ENCODE results near the gene SNX1.
"Not testable (repeated sequence)": the region's sequence is repeated elsewhere in the genome, so short reads cannot be mapped to it uniquely, and the experiment has no call there.

Gene SNX1

GRCh38 chr15:64110950-64111678 lies 15.3 kb downstream of the SNX1 start:
- no peak for DNase-seq (ENCODE audit: low read depth, low spot score)
- H3K27ac ChIP-seq = no peak overlapping the region

DNA sequence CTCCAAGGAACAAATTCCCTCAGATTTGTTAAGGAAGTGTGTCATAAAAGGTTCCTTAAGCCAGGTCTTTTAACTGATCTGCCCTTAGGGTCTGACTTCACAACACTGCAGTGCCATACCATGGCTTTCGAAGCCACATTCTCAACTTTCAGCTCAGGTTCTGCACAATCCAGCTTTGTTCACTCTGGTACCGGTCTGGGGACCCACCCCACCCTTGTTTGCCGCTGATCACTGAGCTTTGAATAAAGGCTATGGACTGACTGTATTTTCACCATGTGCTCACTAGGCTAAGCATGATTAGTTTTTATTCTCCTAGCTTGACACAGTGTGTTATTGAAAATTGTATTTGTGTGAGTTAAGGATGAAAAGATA lies 15.9 kb downstream of the SNX1 start:
- no peak overlapping the region for H3K27ac ChIP-seq
- DNase-seq (ENCODE audit: low read depth, low spot score) = no peak

GRCh38 chr15:64112073-64112772 lies 16.4 kb downstream of the SNX1 start:
- no peak for DNase-seq (ENCODE audit: low read depth, low spot score)
- H3K27ac ChIP-seq = peak overlapping the region; percentile 10

- no peak for DNase-seq (ENCODE audit: low read depth, low spot score)
- H3K27ac ChIP-seq = peak overlapping the region; percentile 10
These were observed 17.1 kb downstream of the SNX1 start for GRCh38 chr15:64112904-64113303.

- DNase-seq (ENCODE audit: low read depth, low spot score) = no peak
- H3K27ac ChIP-seq = no peak overlapping the region
These were observed 22.1 kb downstream of the SNX1 start for GRCh38 chr15:64117759-64118487.

- DNase-seq (ENCODE audit: low read depth, low spot score); H3K27ac ChIP-seq: not testable (repeated sequence)
These were observed 24.5 kb downstream of the SNX1 start for GRCh38 chr15:64120322-64120721.

DNA sequence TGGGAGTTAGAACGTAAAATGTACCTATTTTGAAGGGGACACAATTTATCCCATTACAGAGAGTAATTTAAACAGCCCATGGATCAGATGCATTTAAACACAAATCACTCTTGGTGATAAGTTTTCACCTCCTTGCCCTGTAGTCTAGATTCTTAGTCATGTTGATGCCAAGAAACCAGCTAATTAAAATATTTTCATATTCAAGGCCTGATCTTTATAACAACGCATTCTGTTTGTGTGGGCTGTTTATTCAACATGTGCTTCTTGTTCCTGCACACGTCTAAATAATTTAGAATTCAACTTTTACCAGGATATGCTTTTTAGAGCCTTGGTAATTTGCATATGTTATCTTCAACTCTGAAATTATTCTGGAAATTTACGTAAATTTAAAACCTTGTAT lies 25.8 kb downstream of the SNX1 start:
- DNase-seq (ENCODE audit: low read depth, low spot score) = no peak

GRCh38 chr15:64122444-64122843 lies 26.7 kb downstream of the SNX1 start:
- DNase-seq (ENCODE audit: low read depth, low spot score) = no peak
- H3K27ac ChIP-seq = no peak overlapping the region

More for the DNA sequence above, 25.8 kb downstream of the SNX1 start:
- H3K27ac ChIP-seq = no peak overlapping the region

- no peak for DNase-seq (ENCODE audit: low read depth, low spot score)
- no peak overlapping the region for H3K27ac ChIP-seq
These were observed 27.2 kb downstream of the SNX1 start for GRCh38 chr15:64122936-64123351.

GRCh38 chr15:64125978-64126377 lies 30.2 kb downstream of the SNX1 start:
- no peak for DNase-seq (ENCODE audit: low read depth, low spot score)
- H3K27ac ChIP-seq = no peak overlapping the region

DNA sequence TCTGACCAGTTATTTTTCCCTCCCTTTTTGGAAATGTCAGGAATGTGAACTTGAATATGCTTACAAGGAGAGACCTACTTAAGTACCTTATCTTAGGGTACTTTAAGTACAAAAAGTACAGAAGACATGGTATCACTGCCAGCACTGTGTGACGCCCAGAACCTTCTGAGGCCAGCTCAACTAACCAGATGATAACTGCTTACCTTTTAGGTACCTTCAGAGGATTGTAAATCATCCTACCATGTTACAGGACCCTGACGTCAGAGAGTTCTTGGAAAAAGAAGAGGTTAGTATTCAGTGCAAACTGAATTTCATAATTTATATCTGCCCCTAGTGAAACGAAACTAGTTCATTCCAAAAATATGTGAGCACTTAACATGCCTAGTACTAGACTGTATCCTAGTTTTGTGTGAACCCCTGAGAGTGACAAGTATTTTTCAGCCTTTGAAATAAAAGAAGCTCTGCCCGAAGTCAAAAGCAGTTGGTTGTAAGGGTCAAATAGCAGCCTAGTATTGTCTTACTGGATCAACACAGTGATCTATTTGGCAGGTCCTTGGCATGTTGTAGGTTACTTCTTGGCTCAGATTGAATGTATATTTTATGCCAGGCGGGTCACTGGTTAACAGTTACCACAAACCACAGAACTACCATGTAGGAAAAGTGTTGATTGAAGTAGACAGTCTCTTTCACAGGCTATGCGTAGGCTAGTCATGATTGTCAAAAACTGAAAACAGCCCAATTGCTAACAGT lies 31.9 kb downstream of the SNX1 start:
- H3K27ac ChIP-seq = no peak overlapping the region
- no peak for DNase-seq (ENCODE audit: low read depth, low spot score)

DNA sequence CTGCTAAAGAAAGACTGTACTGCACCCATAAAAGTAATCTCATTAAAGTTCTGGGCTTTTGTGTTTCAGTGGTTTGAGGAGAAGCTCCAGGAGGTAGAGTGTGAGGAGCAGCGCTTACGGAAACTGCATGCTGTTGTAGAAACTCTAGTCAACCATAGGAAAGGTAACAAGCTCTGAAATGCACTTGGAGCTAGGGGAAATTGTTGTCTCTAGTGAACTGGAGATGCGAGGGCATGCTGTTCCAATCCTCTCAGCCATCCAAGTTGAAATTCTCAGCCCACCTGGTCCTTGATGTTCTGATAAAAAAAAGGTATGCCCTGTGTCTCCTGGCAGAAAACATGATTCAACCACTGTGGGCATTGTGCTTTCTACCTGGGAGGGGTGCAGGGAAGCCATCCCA lies 34.4 kb downstream of the SNX1 start:
- no peak for DNase-seq (ENCODE audit: low read depth, low spot score)
- H3K27ac ChIP-seq = no peak overlapping the region

DNA sequence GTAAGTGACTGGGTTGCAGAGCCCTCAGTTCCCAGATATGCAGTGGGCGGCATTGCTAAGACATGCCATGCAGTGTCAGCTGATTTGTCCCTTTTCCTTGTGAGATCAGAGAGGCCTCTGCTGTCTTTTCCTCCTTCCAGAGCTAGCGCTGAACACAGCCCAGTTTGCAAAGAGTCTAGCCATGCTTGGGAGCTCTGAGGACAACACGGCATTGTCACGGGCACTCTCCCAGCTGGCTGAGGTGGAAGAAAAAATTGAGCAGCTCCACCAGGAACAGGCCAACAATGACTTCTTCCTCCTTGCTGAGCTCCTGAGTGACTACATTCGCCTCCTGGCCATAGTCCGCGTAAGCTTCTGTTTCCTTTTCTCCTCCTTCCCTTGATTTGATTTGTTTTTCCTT lies 35.8 kb downstream of the SNX1 start:
- no peak overlapping the region for H3K27ac ChIP-seq
- no peak for DNase-seq (ENCODE audit: low read depth, low spot score)

- no peak for DNase-seq (ENCODE audit: low read depth, low spot score)
- no peak overlapping the region for H3K27ac ChIP-seq
These were observed 36.4 kb downstream of the SNX1 start for GRCh38 chr15:64132217-64132616.

- DNase-seq (ENCODE audit: low read depth, low spot score) = no peak
- no peak overlapping the region for H3K27ac ChIP-seq
These were observed 38.0 kb downstream of the SNX1 start for GRCh38 chr15:64133623-64134344.

DNA sequence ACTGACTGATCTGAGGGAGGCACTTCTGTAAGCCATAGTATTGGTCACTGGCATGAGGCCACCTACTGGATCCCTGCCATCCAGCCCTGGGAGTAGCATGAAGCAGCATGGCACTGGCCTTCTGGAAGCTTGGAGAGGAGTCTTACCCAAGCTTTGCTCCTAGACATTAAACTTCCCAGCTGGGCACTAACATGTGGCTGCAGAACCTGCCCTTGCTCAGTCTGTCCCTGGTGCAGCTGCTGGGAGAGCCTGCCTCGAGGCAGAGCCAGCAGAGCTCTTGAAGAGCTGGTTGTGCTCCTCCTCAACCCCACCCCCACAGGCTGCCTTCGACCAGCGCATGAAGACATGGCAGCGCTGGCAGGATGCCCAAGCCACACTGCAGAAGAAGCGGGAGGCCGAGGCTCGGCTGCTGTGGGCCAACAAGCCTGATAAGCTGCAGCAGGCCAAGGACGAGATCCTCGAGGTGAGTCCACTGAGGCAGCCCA lies 38.6 kb downstream of the SNX1 start:
- DNase-seq (ENCODE audit: low read depth, low spot score) = no peak
- H3K27ac ChIP-seq = no peak overlapping the region

DNA sequence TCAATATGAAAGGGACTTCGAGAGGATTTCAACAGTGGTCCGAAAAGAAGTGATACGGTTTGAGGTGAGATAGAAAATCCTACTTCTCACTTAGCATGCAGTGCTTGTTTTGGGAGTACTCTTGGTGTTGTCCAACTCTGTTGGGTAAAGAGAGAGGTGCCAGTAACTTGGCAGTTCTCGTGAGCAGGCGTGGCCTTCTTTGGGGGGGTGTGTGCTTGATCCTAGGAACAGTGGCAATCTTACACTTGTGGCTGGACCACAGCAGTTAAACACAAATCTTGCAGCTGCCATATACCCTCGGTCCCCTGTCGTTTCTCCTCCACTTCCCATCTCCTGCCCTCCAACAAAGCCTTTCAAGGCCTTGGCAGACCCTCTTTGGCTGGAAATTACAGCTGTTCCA lies 40.6 kb downstream of the SNX1 start:
- no peak overlapping the region for H3K27ac ChIP-seq
- no peak for DNase-seq (ENCODE audit: low read depth, low spot score)

- H3K27ac ChIP-seq = no peak overlapping the region
- no peak for DNase-seq (ENCODE audit: low read depth, low spot score)
These were observed 41.5 kb downstream of the SNX1 start for GRCh38 chr15:64137226-64137833.

DNA sequence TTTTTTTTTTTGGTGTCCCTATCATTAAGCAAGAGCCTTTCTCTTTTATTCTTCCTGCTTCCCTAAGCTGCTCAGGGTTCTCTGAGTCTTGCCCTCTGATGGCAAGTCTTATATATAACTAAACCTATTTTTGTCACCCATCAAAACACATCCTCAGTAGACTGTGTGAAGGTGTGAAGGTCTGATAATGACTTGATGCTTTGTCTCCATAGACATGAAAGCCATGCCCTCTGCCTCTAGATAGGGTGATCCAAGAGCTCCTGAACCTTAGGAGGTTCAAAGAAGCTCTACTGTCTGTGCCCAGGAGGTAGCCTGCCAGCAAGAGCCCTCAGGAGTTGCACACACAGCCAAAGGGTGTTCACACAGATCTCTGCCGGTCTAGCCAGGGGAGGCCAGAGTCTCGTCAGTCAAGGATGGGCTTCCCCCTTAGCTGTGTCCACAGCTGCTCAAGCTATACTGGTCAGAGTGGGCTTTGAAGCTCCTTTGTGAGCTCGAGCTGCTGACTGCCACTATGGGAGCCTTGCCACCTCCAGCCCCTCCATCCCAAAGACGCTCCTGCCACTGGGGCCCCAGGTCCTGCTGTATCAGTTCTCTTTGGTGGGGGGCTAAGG lies 42.7 kb downstream of the SNX1 start:
- H3K27ac ChIP-seq = no peak overlapping the region
- DNase-seq (ENCODE audit: low read depth, low spot score) = no peak
